HepG2 (cell line): ENCODE measurements around the gene ZNF839. TPM values are rescaled to one million over a fixed set of nuclear protein-coding genes. Genes with fewer than 3 reads are reported as not detected.

Experiments
- AKNA ChIP-seq: sonication (generic); formaldehyde crosslinking; IDR thresholded peaks from 2 replicates; pipeline ENCODE4 v1.4.0; 2020; ENCODE audit warnings: missing genetic modification reagents, borderline replicate concordance
- ETS1 ChIP-seq: sonication (generic); formaldehyde crosslinking; IDR thresholded peaks from 2 replicates; pipeline ENCODE4 v1.4.0; 2020; ENCODE audit warnings: missing genetic modification reagents
- HNF4A ChIP-seq: sonication (generic); formaldehyde crosslinking; IDR thresholded peaks from 2 replicates; pipeline ENCODE4 v1.4.0; 2020; ENCODE audit warnings: missing genetic modification reagents
- KAT2B ChIP-seq: fragments of 150-350 bp; IDR thresholded peaks from 2 replicates; pipeline ENCODE4 v1.6.1; 2014; ENCODE audit warnings: low read depth, low read length, borderline replicate concordance
- NR1H2 ChIP-seq: sonication (generic); formaldehyde crosslinking; IDR thresholded peaks from 2 replicates; pipeline ENCODE4 v1.8.1; 2022; ENCODE audit warnings: low read depth, missing genetic modification reagents, borderline replicate concordance
- NR2C2 ChIP-seq: sonication (generic); formaldehyde crosslinking; IDR thresholded peaks from 2 replicates; pipeline ENCODE4 v1.4.0; 2020; ENCODE audit warnings: missing genetic modification reagents, mild to moderate bottlenecking, moderate library complexity, borderline replicate concordance
- SUZ12 ChIP-seq: fragments of 150-350 bp; IDR thresholded peaks from 2 replicates; pipeline ENCODE4 v1.6.1; 2014; ENCODE audit warnings: low read depth, low read length
- TAF1 ChIP-seq: sonication (generic); formaldehyde crosslinking; IDR thresholded peaks from 2 replicates; pipeline ENCODE4 v1.4.0; 2020; ENCODE audit warnings: missing genetic modification reagents
- TBP ChIP-seq: sonication (generic); formaldehyde crosslinking; IDR thresholded peaks from 2 replicates; pipeline ENCODE4 v1.5.0; 2020; ENCODE audit warnings: missing genetic modification reagents
- TERF1 ChIP-seq: sonication (generic); formaldehyde crosslinking; IDR thresholded peaks from 2 replicates; pipeline ENCODE4 v1.8.0; 2022; ENCODE audit warnings: mild to moderate bottlenecking, missing genetic modification reagents, moderate library complexity
- ZBTB2 ChIP-seq: sonication (generic); formaldehyde crosslinking; IDR thresholded peaks from 2 replicates; pipeline ENCODE4 v1.8.0; 2022; ENCODE audit warnings: low read depth, missing genetic modification reagents
- ZFX ChIP-seq: sonication (generic); formaldehyde crosslinking; IDR thresholded peaks from 2 replicates; pipeline ENCODE4 v1.4.0; 2020; ENCODE audit warnings: mild to moderate bottlenecking, low read depth, missing genetic modification reagents, moderate library complexity
- ZNF34 ChIP-seq: sonication (generic); formaldehyde crosslinking; IDR thresholded peaks from 2 replicates; pipeline ENCODE4 v1.4.0; 2020; ENCODE audit warnings: mild to moderate bottlenecking, missing genetic modification reagents, borderline replicate concordance
- ZNF431 ChIP-seq: sonication (generic); formaldehyde crosslinking; IDR thresholded peaks from 2 replicates; pipeline ENCODE4 v1.9.0; 2022; ENCODE audit warnings: missing genetic modification reagents, low read depth, mild to moderate bottlenecking, borderline replicate concordance
- ZNF549 ChIP-seq: sonication (generic); formaldehyde crosslinking; IDR thresholded peaks from 2 replicates; pipeline ENCODE4 v1.5.0; 2020; ENCODE audit warnings: missing genetic modification reagents
- ZNF577 ChIP-seq: sonication (generic); formaldehyde crosslinking; IDR thresholded peaks from 2 replicates; pipeline ENCODE4 v1.4.0; 2020; ENCODE audit warnings: mild to moderate bottlenecking, low read depth, missing genetic modification reagents, borderline replicate concordance
- ZNF720 ChIP-seq: sonication (generic); formaldehyde crosslinking; IDR thresholded peaks from 2 replicates; pipeline ENCODE4 v1.4.0; 2020; ENCODE audit warnings: missing genetic modification reagents
- ZNF800 ChIP-seq: sonication (generic); formaldehyde crosslinking; IDR thresholded peaks from 2 replicates; pipeline ENCODE4 v1.4.0; 2020; ENCODE audit warnings: missing genetic modification reagents
- ZZZ3 ChIP-seq: sonication (generic); formaldehyde crosslinking; IDR thresholded peaks from 2 replicates; pipeline ENCODE4 v1.4.0; 2020; ENCODE audit warnings: missing genetic modification reagents, mild to moderate bottlenecking, borderline replicate concordance
- polyA plus RNA-seq, 8 experiments: library from polyadenylated mRNA; depleted of rRNA in 3 of 8; stranded (reverse) in 7 of 8; unstranded in 1 of 8; fragments of >200 nt; fragmentation: Illumina TruSeq in 4 of 8; extraction: Trizol in 4 of 8; gene quantifications; 2 replicates each; pipeline versions ENCODE4 v1.2.1 to v1.2.3, GENCODE V29; 2011 to 2016; ENCODE audit warnings: low read depth in 4 of 8, missing spikeins in 1 of 8, mixed read lengths in 1 of 8; ENCODE audit not compliant: insufficient read depth in 1 of 8
- total RNA-seq, 5 experiments: library from RNA; depleted of rRNA; stranded (reverse); fragments of >200 nt; fragmentation: Illumina TruSeq; extraction: Trizol; gene quantifications; 2 replicates each; pipeline ENCODE4 v1.2.3, GENCODE V29; 2016; ENCODE audit warnings: low read depth in 1 of 5

ZNF839 gene
- total and polyA plus RNA-seq, 2 of the 13 experiments (the other 11 are each of a cell fraction or from before 2014, with no cell fraction given) = 11.1 to 12.8 TPM

GRCh38 chr14:102319351-102320032, at the start of gene ZNF839 (continued):
- TF ChIP-seq ETS1 (CRISPR knock-in tag) = no peak
- TF ChIP-seq HNF4A (CRISPR knock-in tag) = no peak
- TF ChIP-seq TAF1 (CRISPR knock-in tag) = peak; percentile 62; the same call in 1 of the 2 replicates
- TF ChIP-seq ZNF34 = peak; percentile 29; the same call in 1 of the 2 replicates
- no peak for TF ChIP-seq ZZZ3
- TF ChIP-seq TBP (CRISPR knock-in tag) = no peak
- no peak for TF ChIP-seq ZNF800
- no peak for TF ChIP-seq NR1H2 (CRISPR knock-in tag)
- TF ChIP-seq ZNF720 = no peak
- TF ChIP-seq ZNF431 (CRISPR knock-in tag) = no peak
- no peak for TF ChIP-seq ZNF577 (CRISPR knock-in tag)
- no peak for TF ChIP-seq KAT2B
- no peak for TF ChIP-seq TERF1 (CRISPR knock-in tag)
- no peak for TF ChIP-seq ZNF549
- no peak for TF ChIP-seq SUZ12
- TF ChIP-seq ZBTB2 (CRISPR knock-in tag) = no peak
- TF ChIP-seq NR2C2 (CRISPR knock-in tag) = peak; percentile 50; the same call in 1 of the 2 replicates
- TF ChIP-seq ZFX (CRISPR knock-in tag) = peak; percentile 53; the same call in 1 of the 2 replicates
- no peak for TF ChIP-seq AKNA
